Kidney (tissue), 14 donors: ENCODE data around the gene TGFBR2. TPM values are rescaled to one million over a fixed set of nuclear protein-coding genes. Genes with fewer than 3 reads are reported as not detected.

Experiments used
- DNase-seq, 5 donors: peaks; one replicate each; pipeline ENCODE4 v3.0.0-alpha.2; 2013 to 2020
- FAIRE-seq: peaks from 2 replicates; lab custom pipeline; 2012; peaks lifted over from hg19 to GRCh38; lab: Jason Lieb, UNC
- H3K27ac ChIP-seq, 2 donors: one replicate each; pipeline ENCODE4 v1.7.0; 2013; ENCODE audit warnings: low read depth in 2 of 2, low read length in 2 of 2, inconsistent platforms in 1 of 2
- H3K27me3 ChIP-seq: one replicate; pipeline ENCODE4 v1.7.1; 2013; ENCODE audit warnings: low read length, inconsistent platforms; ENCODE audit not compliant: control insufficient read depth, insufficient read depth
- H3K36me3 ChIP-seq, 3 donors: one replicate each; pipeline versions ENCODE4 v1.7.0 to v1.7.1; 2013; ENCODE audit warnings: low read length in 3 of 3, control low read depth in 1 of 3, inconsistent platforms in 1 of 3; ENCODE audit not compliant: insufficient read depth in 3 of 3, control insufficient read depth in 2 of 3
- H3K4me1 ChIP-seq, 3 donors: one replicate each; pipeline versions ENCODE4 v1.7.0 to v1.7.1; 2013; ENCODE audit warnings: low read length in 3 of 3, inconsistent platforms in 1 of 3, low read depth in 1 of 3; ENCODE audit not compliant: control insufficient read depth in 2 of 3, insufficient read depth in 2 of 3
- H3K4me3 ChIP-seq, 3 donors: one replicate each; pipeline versions ENCODE4 v1.7.0 to v1.8.1; 2013; ENCODE audit warnings: low read length in 3 of 3, control low read depth in 1 of 3, inconsistent platforms in 1 of 3
- H3K9ac ChIP-seq, 3 donors: one replicate each; pipeline versions ENCODE4 v1.7.0 to v1.7.1; 2013; ENCODE audit warnings: low read length in 3 of 3, control low read depth in 1 of 3, inconsistent platforms in 1 of 3
- H3K9me3 ChIP-seq, 3 donors: one replicate each; pipeline versions ENCODE4 v1.7.0 to v1.7.1; 2013; ENCODE audit warnings: low read length in 3 of 3, control low read depth in 1 of 3, inconsistent platforms in 1 of 3; ENCODE audit not compliant: control insufficient read depth in 2 of 3, insufficient read depth in 1 of 3
- CTCF ChIP-seq: IDR thresholded peaks from 3 replicates; pipeline ENCODE4 v1.5.1; 2012; ENCODE audit warnings: mild to moderate bottlenecking, moderate library complexity, borderline replicate concordance; ENCODE audit not compliant: insufficient read depth; ENCODE audit errors: extremely low read depth
- intact Hi-C: fragments of 100-400 bp; cut with DNase I; formaldehyde crosslinking; loops from one replicate; pipeline ENCODE4 v1.11.1; 2022
- polyA plus RNA-seq: library from polyadenylated mRNA; stranded (reverse); fragments of 350-450 nt; fragmentation: Illumina TruSeq; extraction: RNeasy Lipid Tissue Mini Kit (QIAGEN cat#74804); gene quantifications from one replicate; pipeline ENCODE4 v1.2.3, GENCODE V29; 2014; ENCODE audit warnings: low read depth, low replicate concordance; ENCODE audit not compliant: insufficient read depth
- total RNA-seq: library from RNA; stranded (reverse); fragmentation: NEBNext Ultra II Directional; extraction: Animal tissue kit (Norgen Biotek cat#: 25700); gene quantifications from one replicate; pipeline ENCODE4 v1.2.1, GENCODE V29; 2021
- donor health status: control.
- donor health status: control.
- donor health status: control.
- donor health status: control.
- donor health status: control.
- donor health status: DM: yes; HTN: yes; CAD: no.
- donor health status: Normal renal cell carcinoma (clear cell type).

Gene TGFBR2
- total and polyA plus RNA-seq, 2 donors from 2014 or later, result 81.8 to 243 TPM

- no peaks in the 10 kb centered on the region for H3K36me3 ChIP-seq
- intact Hi-C loops, result no loop called here
- H3K9me3 ChIP-seq, result no peaks in the 10 kb centered on the region
- H3K9ac ChIP-seq, result no peak overlapping the region
- DNase-seq, result no peak
- no peak for TF ChIP-seq CTCF
- H3K4me3 ChIP-seq, result no peak overlapping the region
- H3K27ac ChIP-seq, result no peak overlapping the region
- FAIRE-seq, result no peak
- H3K4me1 ChIP-seq, result no peaks in the 10 kb centered on the region
- H3K27me3 ChIP-seq, result no peaks in the 10 kb centered on the region
Observed at GRCh38 chr3:30587904-30588303, 18.5 kb upstream of the TGFBR2 start.

- Histone ChIP-seq H3K27me3 (no peaks in the 10 kb centered on the region), H3K36me3 (no peaks in the 10 kb centered on the region), H3K9me3 (no peaks in the 10 kb centered on the region), H3K4me1 (peaks cover 0 to 8% (median 7%) of the 10 kb centered on the region in 3 donors), H3K27ac (no peak overlapping the region), H3K4me3 (no peak overlapping the region), H3K9ac (no peak overlapping the region)
- FAIRE-seq, result no peak
- DNase-seq, result no peak
- no peak for TF ChIP-seq CTCF
- intact Hi-C loops, result no loop called here
Observed at GRCh38 chr3:30596152-30596551, 10.2 kb upstream of the TGFBR2 start.

DNA sequence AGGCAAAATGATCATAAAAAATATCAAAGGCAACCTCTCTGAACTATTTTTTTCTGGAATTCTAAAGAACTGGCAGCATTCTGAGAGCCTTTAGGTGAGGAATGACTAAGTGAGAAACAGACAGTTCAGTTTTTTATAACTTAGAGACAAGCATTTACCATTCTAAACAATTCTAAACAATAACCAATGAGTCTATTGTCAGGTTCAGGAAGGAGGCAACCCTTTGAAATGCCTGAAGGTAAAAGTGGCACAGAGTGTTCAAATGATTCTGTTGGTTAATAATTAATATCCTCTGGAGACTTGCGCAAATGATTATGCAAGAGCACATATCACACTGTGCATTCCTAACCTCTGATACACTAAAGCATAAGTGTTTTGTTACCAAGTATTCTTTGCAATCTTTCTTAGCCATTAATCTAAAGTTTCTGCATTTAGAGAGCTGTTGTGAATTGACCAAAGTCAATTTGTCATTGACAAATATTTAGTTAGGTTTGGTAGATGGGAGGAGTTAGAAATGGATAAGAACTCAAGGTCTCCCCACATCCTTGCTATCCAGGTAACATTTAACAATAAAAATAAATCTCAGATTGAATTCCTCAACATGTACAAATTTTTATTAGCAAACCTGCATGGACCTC is 9.2 kb upstream of the TGFBR2 start:
- no peak for TF ChIP-seq CTCF
- DNase-seq, result peak in 2 of 5 donors; percentile 82
- FAIRE-seq, result peak; percentile 98
- Histone ChIP-seq H3K36me3 (no peaks in the 10 kb centered on the region), H3K9ac (peak overlapping the region in 1 of 3 donors; percentile 37), H3K4me3 (no peak overlapping the region), H3K9me3 (no peaks in the 10 kb centered on the region), H3K27ac (peak overlapping the region; percentile 80 to 92), H3K27me3 (no peaks in the 10 kb centered on the region), H3K4me1 (peaks cover 0 to 8% (median 7%) of the 10 kb centered on the region in 3 donors)
- intact Hi-C loops, result no loop called here
